A549 (cell line): ENCODE data around the gene GAS7. TPM values are rescaled to one million over a fixed set of nuclear protein-coding genes. Genes with fewer than 3 reads are reported as not detected.

Source experiments
- ATAC-seq, 2 experiments: fragments of 200-7000 bp in 1 of 2; fragments of >200 bp in 1 of 2; cut with Nextera tagmentation in 1 of 2; cut with Tn5 transposase in 1 of 2; 3 replicates each; pipeline versions ENCODE4 v1.8.0 to v1.9.1; 2018 to 2020; ENCODE audit warnings: mild to moderate bottlenecking in 1 of 2, moderate library complexity in 1 of 2
- CTCF ChIA-PET: fragments of 300-600 bp; sonication (Branson Sonifier 250); formaldehyde crosslinking; extraction: SDS; loops from one replicate; lab custom pipeline; 2021; ENCODE audit warnings: antibody characterized with exemption, inconsistent platforms; lab: Yijun Ruan, JAX
- POLR2A ChIA-PET: fragments of 350-600 bp; formaldehyde crosslinking; extraction: SDS; loops from one replicate; lab custom pipeline; 2021; ENCODE audit warnings: antibody characterized with exemption, inconsistent platforms; lab: Yijun Ruan, JAX
- DNase-seq, 2 experiments: peaks; one replicate each; pipeline versions ENCODE4 v3.0.0 to v3.0.0-alpha.2; 2011 to 2016; ENCODE audit warnings: low read depth in 1 of 2, low spot score in 1 of 2
- FAIRE-seq: peaks from 2 replicates; lab custom pipeline; 2011; peaks lifted over from hg19 to GRCh38; lab: Jason Lieb, UNC
- H3K27ac ChIP-seq, 2 experiments: fragments of >200 bp; sonication (Bioruptor Twin); formaldehyde crosslinking; 3 replicates each; pipeline ENCODE4 v1.5.1; 2016 to 2017
- H3K4me1 ChIP-seq: fragments of >200 bp; sonication (Bioruptor Twin); formaldehyde crosslinking; 3 replicates; pipeline ENCODE4 v1.6.1; 2016
- H3K4me2 ChIP-seq: fragments of >200 bp; sonication (Bioruptor Twin); formaldehyde crosslinking; 3 replicates; pipeline ENCODE4 v1.6.1; 2016
- H3K4me3 ChIP-seq: fragments of >200 bp; sonication (Bioruptor Twin); formaldehyde crosslinking; 3 replicates; pipeline ENCODE4 v1.5.1; 2016
- H3K9me3 ChIP-seq: fragments of >200 bp; sonication (Bioruptor Twin); formaldehyde crosslinking; 3 replicates; pipeline ENCODE4 v1.6.1; 2016
- BCL3 ChIP-seq: fragments of >200 bp; sonication (Bioruptor Twin); formaldehyde crosslinking; IDR thresholded peaks from 3 replicates; pipeline ENCODE4 v1.6.1; 2016
- CBX8 ChIP-seq: fragments of 200-600 bp; sonication (generic); IDR thresholded peaks from 2 replicates; pipeline ENCODE4 v1.6.1; 2016
- CTCF ChIP-seq: fragments of >200 bp; sonication (Bioruptor Twin); formaldehyde crosslinking; IDR thresholded peaks from 3 replicates; pipeline ENCODE4 v1.5.1; 2016
- E2F6 ChIP-seq: IDR thresholded peaks from 2 replicates; pipeline ENCODE4 v1.6.1; 2012; ENCODE audit warnings: low read depth, borderline replicate concordance
- EHMT2 ChIP-seq: fragments of 200-600 bp; sonication (generic); IDR thresholded peaks from 2 replicates; pipeline ENCODE4 v1.6.1; 2016; ENCODE audit warnings: antibody characterized with exemption, low read depth, mild to moderate bottlenecking, moderate library complexity
- FOSB ChIP-seq: fragments of 250-450 bp; sonication (Bioruptor Pico); IDR thresholded peaks from 2 replicates; pipeline ENCODE4 v1.5.0; 2020; ENCODE audit warnings: mild to moderate bottlenecking, moderate library complexity
- FOXS1 ChIP-seq: fragments of 250-450 bp; sonication (Bioruptor Pico); IDR thresholded peaks from 2 replicates; pipeline ENCODE4 v1.5.0; 2020; ENCODE audit warnings: mild to moderate bottlenecking, moderate library complexity
- GATA3 ChIP-seq: IDR thresholded peaks from 2 replicates; pipeline ENCODE4 v1.6.1; 2012; ENCODE audit warnings: borderline replicate concordance
- HEYL ChIP-seq: fragments of 250-450 bp; sonication (Bioruptor Pico); IDR thresholded peaks from 2 replicates; pipeline ENCODE4 v1.8.0; 2021; ENCODE audit warnings: mild to moderate bottlenecking, moderate library complexity
- HOXA7 ChIP-seq: fragments of 250-450 bp; sonication (Bioruptor Pico); IDR thresholded peaks from 2 replicates; pipeline ENCODE4 v1.5.0; 2020; ENCODE audit warnings: mild to moderate bottlenecking, moderate library complexity
- HOXB5 ChIP-seq: fragments of 250-450 bp; sonication (Bioruptor Pico); IDR thresholded peaks from 2 replicates; pipeline ENCODE4 v1.5.0; 2020; ENCODE audit warnings: mild to moderate bottlenecking, moderate library complexity
- KDM1A ChIP-seq: fragments of 200-600 bp; sonication (generic); IDR thresholded peaks from 2 replicates; pipeline ENCODE4 v1.6.1; 2016; ENCODE audit warnings: low read depth, mild to moderate bottlenecking
- MAFK ChIP-seq: fragments of 450-650 bp; IDR thresholded peaks from 2 replicates; pipeline ENCODE4 v1.6.1; 2014; ENCODE audit not compliant: partially characterized antibody
- NPAS2 ChIP-seq: fragments of 250-450 bp; sonication (Bioruptor Pico); IDR thresholded peaks from 2 replicates; pipeline ENCODE4 v1.8.0; 2022; ENCODE audit warnings: mild to moderate bottlenecking, moderate library complexity, borderline replicate concordance
- PBX3 ChIP-seq: IDR thresholded peaks from 2 replicates; pipeline ENCODE4 v1.6.1; 2012
- RARB ChIP-seq: fragments of 250-450 bp; sonication (Bioruptor Pico); IDR thresholded peaks from 2 replicates; pipeline ENCODE4 v1.8.0; 2021; ENCODE audit warnings: mild to moderate bottlenecking, moderate library complexity
- USF2 ChIP-seq: fragments of 450-650 bp; IDR thresholded peaks from 2 replicates; pipeline ENCODE4 v1.6.1; 2014; ENCODE audit warnings: antibody characterized with exemption
- ZFP36 ChIP-seq: fragments of 450-650 bp; IDR thresholded peaks from 2 replicates; pipeline ENCODE4 v1.6.1; 2014; ENCODE audit warnings: borderline replicate concordance; ENCODE audit not compliant: partially characterized antibody
- WGBS: methylation state at CpG from one replicate; pipeline ENCODE4 v1.1.6; 2017; ENCODE audit errors: missing lambda C conversion rate; 5-methylcytosine and 5-hydroxymethylcytosine counted together
- polyA plus RNA-seq, 4 experiments: library from polyadenylated mRNA; depleted of rRNA in 3 of 4; stranded (reverse); fragments of >200 nt; fragmentation: RNase III in 1 of 4; extraction: RNeasy Plus Mini Kit Qiagen cat#74134 plus additional on column Dnase treatment in 1 of 4; gene quantifications; 2 replicates in 3 of 4; 3 replicates in 1 of 4; pipeline ENCODE4 v1.2.3, GENCODE V29; 2011 to 2017

The GAS7 gene
- polyA plus RNA-seq, 2 of the 4 experiments (the other 2 are of a cell fraction) = 1.3 to 1.5 TPM

- Histone ChIP-seq H3K4me3 (no peak overlapping the region), H3K4me1 (peaks cover 21% of the 10 kb centered on the region), H3K4me2 (no peak overlapping the region), H3K27ac (peak overlapping the region; percentile 43 to 52; a peak in 4 of 6 replicates), H3K9me3 (no peaks in the 10 kb centered on the region)
- ChIA-PET CTCF (interaction anchor here (1.0 to 1.2 kb wide), 4 partner anchors 9 to 130 kb away, joined by 3 to 4 read pairs (median 3); no protein-coding TSS in a partner anchor), POLR2A (no interaction called here)
- FAIRE-seq = peak; percentile 13
- ATAC-seq = peak in 1 of 2 experiments; percentile 58; a peak in 2 of 6 replicates
- 64% methylated on average over 3 of the region's 3 CpGs for WGBS
- TF ChIP-seq E2F6 (no peak), ZFP36 (no peak), CBX8 (no peak), HOXA7 (CRISPR knock-in tag) (no peak), GATA3 (no peak), HEYL (no peak), USF2 (no peak), MAFK (no peak), PBX3 (no peak), BCL3 (no peak), KDM1A (no peak), FOSB (CRISPR knock-in tag) (no peak), HOXB5 (CRISPR knock-in tag) (no peak), EHMT2 (no peak), FOXS1 (CRISPR knock-in tag) (no peak)
- no peak for DNase-seq
These were observed 323.0 kb downstream of the GAS7 start for GRCh38 chr17:9875441-9875840.

- FAIRE-seq = peak; percentile 56
- Histone ChIP-seq H3K9me3 (no peaks in the 10 kb centered on the region), H3K4me2 (no peak overlapping the region), H3K27ac (peak overlapping the region in 1 of 2 experiments; percentile 52; a peak in 4 of 6 replicates), H3K4me3 (no peak overlapping the region), H3K4me1 (peaks cover 14% of the 10 kb centered on the region; the same call in 2 of the 3 replicates)
- POLR2A ChIA-PET = no interaction called here
- CTCF ChIA-PET = interaction anchor here (0.7 to 1.8 kb wide), 7 partner anchors 8 to 147 kb away, joined by 3 to 6 read pairs (median 4); no protein-coding TSS in a partner anchor
- ATAC-seq = peak; percentile 45 to 73; a peak in 3 of 6 replicates
- WGBS = 80% methylated on average over 3 of the region's 3 CpGs
- DNase-seq = peak in 1 of 2 experiments; percentile 38
- TF ChIP-seq NPAS2 (CRISPR knock-in tag) = no peak
- TF ChIP-seq RARB (CRISPR knock-in tag) = no peak
- peak; percentile 8; the same call in 1 of the 3 replicates for TF ChIP-seq CTCF
These were observed 323.7 kb downstream of the GAS7 start for GRCh38 chr17:9874722-9875121.
